ENCODE data around the gene RPL6.

DNA sequence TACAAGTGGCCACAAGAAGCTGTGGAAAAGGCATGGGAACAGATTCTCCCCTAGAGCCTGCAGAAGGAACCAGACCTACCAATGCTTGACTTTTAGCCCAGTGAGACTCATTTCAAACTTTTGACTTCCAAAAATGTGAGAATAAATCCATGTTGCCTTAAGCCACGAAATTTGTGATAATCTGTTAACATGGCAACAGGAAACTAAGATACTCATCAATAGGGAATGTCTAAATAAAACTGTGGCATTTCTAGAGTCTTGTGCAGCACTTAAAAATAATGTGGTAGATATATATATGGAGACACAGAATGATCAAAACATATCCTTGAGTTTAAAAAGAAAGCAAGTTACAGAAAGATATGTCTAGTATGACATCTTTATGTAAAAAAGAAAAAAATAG lies 39.2 kb downstream of the RPL6 start:
- TF ChIP-seq, protein P1, sequence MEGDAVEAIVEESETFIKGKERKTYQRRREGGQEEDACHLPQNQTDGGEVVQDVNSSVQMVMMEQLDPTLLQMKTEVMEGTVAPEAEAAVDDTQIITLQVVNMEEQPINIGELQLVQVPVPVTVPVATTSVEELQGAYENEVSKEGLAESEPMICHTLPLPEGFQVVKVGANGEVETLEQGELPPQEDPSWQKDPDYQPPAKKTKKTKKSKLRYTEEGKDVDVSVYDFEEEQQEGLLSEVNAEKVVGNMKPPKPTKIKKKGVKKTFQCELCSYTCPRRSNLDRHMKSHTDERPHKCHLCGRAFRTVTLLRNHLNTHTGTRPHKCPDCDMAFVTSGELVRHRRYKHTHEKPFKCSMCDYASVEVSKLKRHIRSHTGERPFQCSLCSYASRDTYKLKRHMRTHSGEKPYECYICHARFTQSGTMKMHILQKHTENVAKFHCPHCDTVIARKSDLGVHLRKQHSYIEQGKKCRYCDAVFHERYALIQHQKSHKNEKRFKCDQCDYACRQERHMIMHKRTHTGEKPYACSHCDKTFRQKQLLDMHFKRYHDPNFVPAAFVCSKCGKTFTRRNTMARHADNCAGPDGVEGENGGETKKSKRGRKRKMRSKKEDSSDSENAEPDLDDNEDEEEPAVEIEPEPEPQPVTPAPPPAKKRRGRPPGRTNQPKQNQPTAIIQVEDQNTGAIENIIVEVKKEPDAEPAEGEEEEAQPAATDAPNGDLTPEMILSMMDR (IDR thresholded peaks at IDR 0.05; ENCODE audit: low read length): no peak
- no peak for TF ChIP-seq EZH2 (IDR thresholded peaks at IDR 0.05; ENCODE audit: borderline replicate concordance, low read length)
